Endometrial microvascular endothelial cells (primary cell): ENCODE results near the gene RS1. TPM values are rescaled to one million over a fixed set of nuclear protein-coding genes. Genes with fewer than 3 reads are reported as not detected.

ENCODE experiments used
- in situ Hi-C: cut with HindIII; loops from 2 replicates; pipeline ENCODE4 v1.10.0; 2017; ENCODE audit warnings: low sequenced_read_pairs, low pct_unique_long_range_greater_than_20kb; ENCODE audit errors: inconsistent ontology term
- total RNA-seq: library from RNA; depleted of rRNA; stranded (reverse); fragments of >200 nt; gene quantifications from one replicate; pipeline ENCODE4 v1.2.3, GENCODE V29; 2015; ENCODE audit errors: inconsistent ontology term

The RS1 gene
- not detected for total RNA-seq

DNA sequence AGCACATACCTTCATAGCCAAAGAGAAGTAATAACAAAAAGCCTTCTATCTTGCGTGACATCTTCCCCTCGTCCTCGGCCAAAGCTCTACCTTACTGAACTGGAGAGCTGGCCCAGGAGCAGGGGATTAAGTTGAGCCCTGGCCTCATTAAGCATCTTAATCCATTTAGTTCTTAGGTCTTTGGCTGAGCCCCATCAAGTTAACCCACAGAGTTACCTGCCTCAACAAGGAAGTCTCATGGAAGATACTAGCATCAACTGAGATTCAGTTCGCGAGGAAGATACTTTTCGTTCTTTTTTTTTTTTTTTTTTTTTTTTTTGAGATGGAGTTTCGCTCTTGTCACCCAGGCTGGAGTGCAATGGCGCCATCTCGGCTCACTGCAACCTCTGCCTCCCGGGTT, at the start of gene RS1:
Gene RS1 (minus strand): TSS at position 101 of the 400 bp plus-strand sequence. CDS start 40 bp downstream, at position 61.
- in situ Hi-C loops, result no loop called here

DNA sequence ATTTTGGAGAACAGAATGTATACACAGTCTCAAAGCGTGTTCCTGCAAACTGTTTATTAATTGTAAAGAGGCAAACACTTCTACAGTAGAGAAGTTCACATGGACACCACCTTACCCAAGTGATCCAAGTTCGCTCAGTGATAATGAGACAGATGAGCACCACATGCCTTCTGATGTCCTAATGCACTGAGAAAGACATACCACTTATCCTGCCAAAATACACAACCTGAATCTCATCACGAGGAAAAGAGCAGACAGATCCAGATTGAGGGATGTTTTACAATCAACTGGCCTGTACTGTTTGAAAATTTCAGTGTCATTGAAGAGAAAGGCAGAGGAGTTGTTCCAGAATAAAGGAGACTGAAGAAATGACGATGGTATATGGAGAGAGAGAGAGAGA, 47.9 kb upstream of the RS1 start:
- in situ Hi-C loops, result no loop called here

DNA sequence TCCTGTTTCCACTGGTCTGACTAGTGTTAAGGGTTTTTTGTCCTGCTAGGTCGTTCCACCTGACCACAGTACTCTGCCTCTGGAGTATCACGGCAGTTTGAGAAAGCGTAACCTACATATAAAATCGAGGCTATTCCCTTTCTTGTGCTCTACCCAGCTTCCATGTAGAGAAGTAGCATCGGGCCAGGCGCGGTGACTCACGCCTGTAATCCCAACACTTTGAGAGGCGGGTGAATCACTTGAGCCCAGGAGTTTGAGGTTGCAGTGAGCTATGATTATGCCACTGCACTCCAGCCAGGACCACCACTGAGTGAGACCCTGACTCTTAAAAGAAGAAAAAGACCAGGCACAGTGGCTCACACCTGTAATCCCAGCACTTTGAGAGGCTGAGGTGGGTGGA, 43.0 kb upstream of the RS1 start:
- in situ Hi-C loops, result no loop called here

DNA sequence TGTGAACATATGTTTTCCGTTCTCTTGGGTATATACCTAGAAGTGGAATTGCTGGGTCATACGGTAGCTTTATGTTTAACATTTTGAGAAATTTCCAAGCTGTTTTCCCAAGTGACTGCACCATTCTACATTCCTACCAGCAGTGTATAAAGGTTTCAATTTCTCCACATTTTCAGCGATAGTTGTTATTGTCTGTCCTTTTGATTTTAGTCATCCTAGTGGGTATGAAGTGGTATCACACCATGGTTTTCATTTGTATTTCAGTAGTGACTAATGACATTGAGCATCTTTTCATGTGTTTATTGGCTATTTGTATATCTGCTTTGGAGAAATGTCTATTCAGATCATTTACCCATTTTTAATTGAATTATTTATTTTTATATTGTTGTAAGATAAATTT, 37.9 kb upstream of the RS1 start:
- in situ Hi-C loops, result no loop called here

DNA sequence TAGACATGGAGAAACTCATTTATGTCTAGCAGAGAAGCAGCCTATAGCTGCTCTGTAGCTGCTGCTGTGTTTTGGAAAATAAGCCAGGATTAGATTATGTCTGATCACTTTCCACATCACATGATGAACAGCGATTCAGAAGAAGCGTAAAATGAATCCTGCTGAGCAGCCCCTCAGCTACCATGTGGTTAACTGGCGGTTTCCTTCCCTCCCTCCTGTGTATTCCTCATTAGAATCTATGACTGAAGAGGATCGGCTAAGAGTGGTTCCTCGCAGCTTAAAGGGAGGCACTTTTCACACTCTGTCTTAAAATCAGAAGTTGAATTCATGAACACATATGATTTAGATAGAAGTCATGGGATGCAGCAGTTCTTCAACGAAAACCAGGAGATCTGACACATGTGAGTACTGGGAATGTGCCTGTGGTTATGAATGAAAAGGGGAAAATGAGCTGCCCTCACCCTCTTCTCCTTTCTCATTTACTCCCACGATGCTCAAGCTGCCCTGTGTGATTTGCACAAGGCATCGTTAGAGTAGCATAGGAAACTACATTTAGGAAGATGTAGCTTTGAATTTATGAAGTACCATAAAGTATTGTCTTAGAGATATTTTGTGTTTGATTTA, 35.6 kb upstream of the RS1 start, which contains the start of gene PPEF1:
Gene PPEF1 (plus strand): TSS at position 220 of the 624 bp plus-strand sequence. CDS start 136 bp downstream, at position 356.
- in situ Hi-C loops, result no loop called here

DNA sequence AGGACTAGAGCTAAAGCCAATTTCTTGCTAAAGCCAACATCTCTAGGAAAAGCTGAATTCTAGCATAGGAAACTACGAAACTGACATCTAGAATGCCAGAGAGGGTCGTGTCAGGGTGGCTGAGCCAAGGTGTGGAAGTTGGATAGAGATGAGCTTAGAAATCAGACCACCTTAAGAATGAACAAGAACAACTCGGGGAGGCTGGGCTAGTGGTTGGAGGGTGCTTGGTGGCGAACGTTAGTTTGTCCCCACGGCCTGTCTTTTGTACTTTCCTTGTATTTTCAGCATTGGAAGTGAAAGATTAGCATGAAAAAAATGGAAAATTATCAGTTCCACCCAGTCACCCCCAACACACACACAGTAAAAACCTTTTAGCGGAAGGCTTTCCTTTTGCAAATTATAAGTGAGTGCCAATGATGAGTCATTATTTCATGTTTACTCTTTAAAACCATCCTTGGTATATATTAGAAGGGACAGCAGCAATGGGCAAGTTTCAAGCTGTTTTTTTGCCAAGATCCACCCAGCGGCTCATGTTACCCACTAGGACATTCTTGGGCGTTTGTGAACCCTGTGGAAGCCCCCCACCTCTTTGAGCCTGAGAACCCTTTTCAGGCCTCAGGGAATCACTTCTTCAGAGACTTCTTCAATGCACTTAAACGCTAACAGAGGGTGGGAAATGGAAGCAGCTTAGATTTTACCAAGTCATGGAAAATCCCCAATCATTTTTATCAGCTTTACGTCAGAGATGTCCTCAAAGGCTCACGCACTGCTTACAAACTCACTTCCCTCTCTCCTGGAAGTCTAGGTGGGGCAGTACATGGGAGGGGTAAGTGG, 30.7 kb upstream of the RS1 start:
- in situ Hi-C loops, result no loop called here

DNA sequence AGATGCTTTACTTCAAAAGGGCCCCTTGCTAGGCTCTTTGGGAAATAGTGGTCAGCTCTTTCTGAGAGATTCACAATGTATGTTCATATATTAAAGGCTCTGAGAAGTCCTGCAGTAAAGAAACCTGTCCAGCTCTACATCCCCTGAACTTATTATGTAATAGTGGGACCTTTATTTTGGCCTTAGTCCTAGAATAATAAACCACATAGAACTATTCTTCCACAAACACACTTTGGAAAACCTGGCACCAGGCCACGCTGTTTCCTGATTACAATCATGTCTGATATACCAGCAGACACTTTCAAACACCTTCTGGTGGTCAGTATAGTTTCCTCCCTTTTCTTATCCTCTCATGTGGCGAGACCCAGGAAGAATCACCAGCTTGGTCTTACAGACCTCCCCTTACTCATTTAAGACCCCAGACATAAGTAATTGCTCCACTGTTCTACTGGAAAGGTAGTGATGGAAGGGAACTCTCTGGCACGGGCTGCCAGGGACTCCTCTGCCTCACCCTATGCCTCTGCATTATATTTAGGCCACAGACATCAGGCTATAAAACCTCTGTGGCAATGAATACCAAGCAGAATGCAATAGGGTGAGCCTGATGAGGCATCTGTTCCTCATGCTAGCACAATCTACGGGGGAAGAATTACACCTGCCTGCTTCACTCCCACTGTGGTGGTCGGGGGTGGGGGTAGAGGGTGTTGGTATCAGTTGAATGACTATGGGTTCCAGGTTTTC, 29.9 kb upstream of the RS1 start:
- in situ Hi-C loops, result no loop called here

DNA sequence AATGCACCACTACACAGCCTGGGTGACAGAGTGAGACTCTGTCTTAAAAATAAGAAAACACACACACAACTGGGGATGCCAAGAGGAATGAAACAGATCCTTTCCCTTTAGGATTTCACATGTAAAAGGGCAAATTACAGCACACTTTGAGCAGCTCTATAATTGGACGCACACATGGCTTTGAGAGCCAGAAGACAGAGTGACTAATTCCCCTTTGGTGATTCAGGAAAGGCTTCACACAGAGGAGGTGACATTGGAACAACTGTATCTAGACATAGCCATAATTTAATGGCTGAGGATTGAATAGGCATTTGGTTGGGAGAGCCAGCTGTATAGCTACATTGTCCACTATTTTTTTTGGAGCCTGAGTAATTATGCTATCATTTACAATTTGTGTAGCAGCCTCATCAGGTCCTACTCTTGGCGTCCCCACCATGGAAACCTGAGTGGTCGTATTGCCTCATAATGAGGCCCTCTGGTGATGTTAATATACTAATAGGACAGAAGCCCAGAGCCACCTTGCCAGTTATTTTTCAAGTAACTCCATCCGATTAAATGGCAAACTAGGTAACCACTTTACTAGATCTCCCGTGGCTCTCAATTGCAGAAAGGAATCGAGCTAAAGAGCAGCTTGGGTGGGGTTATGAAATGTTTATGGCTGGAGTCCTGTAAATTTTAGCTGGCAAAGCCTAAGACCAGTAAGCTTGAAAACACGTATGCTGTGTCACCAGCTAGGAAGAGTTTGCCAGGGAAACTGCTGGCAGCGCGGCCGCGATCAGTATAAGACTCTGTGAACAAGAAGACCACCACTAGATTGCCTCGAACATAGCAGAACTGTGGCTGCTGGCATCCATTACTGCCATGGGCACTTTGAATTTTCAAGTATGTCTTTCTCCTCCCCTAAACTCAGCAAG, 27.1 kb upstream of the RS1 start:
- in situ Hi-C loops, result no loop called here

DNA sequence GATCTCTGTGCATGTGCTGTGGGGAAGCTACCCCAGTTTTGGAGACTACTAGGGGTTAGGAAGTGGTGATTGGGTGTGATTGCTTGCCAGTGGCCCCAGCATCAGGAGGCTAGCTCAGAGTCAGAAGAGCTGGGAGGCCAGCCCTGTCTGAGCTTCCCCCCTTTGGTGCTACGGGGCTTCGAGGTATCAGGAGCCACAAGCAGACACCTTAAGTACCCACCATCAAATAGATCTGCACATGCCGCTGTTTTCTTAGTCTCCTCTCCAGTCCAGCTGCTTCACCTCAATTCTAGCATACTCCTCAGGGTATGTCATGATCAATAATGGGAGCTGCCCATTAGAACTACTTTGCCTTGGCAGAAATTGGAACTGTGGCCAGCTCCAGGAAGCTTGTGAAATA, 24.7 kb upstream of the RS1 start:
- in situ Hi-C loops, result no loop called here

DNA sequence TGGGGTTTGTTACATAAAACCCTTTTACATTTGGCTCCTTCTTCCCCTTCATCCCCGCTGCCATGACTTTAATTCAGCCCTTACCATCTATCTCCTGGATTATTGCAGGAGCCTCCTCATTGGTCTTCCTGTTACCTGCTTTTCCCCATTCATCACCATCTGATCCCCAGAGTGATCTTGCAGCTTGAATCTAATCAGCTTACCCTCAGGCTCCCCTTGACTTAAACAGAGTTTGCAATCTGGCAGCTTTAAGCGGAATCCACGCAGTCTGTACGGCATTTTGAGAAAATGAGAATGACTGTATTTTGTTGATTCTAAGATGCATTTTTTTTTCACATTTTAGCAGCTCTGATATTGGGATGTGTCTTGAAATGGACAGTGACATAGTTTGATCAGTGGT, 20.6 kb upstream of the RS1 start:
- in situ Hi-C loops, result no loop called here

DNA sequence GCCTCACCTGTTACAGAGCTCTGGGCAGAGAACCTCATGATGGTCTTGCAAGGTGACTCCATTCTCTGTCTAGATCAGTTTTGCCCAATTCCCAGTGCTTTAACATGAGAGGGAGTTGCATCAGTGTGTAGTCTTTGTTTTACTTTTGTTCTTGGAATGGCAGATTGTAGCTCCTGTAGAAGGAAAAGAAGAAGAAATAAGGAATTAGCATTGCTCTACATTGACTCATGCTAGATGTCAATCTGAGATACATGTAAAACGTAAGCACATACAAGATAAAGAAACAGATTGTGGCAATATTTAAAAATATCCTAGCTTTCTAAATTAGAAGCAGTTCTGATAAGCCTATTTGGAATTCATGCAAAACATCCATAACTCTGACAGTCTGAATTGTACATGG, 19.5 kb upstream of the RS1 start:
- in situ Hi-C loops, result no loop called here

DNA sequence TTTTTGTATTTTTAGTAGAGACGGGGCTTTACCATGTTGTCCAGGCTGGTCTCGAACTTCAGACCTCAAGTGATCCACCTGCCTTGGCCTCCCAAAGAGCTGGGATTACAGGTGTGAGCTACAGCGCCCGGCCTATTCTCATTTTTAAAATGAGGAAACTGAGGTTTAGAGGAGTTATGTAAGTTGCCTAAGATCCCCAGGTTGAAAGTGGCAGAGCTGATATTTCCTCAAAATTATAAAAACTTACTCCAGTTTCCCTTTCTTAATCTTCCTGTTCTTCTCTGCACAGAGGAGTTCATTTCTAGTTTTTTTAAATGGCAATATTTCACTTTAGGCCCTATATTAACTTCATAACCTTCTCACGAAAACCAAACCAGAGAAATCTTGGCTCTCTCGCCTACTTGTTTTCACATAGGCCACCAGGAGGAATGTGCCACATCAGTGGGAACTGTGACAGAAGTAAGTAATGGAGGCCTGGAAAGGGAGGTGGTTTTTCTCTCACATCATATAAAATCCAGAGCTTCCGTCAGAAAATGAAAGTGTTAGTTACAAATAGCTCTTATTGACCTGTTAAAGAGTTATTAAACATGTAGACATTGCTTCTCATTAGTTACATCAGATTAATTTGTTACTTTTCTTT, 16.1 kb upstream of the RS1 start:
- in situ Hi-C loops, result no loop called here

DNA sequence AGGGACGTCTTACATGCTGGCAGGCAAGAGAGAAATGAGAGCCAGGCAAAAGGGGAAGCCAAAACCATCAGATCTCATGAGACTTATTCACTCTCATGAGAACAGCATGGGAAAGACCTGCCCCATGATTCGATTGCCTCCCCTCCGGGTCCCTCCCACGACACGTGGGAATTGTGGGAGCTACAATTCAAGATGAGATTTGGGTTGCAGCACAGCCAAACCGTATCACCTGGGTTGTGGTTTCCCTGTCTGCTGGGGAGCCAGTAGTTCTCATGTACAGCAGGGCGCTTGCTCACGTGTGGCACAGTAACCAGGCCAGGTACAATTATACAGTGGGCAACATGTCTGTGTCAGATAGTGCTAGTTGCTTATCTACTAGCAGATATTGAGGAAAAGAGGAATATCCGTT, 11.1 kb upstream of the RS1 start:
- in situ Hi-C loops, result no loop called here

DNA sequence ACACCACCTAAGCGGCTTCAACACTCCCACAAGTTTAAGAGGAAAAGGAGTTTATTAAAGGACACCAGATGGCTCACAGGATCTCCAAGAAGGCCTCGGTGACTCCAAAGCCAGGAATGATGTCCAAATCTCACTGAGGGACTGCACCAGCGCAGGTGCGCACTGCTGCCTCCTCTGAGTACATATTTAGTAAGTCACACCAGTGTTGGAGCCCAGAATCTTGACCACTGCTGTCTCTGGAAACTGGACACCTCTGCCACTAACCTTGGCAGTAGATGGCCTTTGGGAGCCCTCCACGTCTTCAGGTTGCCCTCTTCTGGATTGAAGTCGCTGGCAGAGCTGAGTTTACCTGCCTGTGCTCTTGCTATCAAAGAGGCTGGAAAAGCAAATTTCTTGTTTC, 10.1 kb upstream of the RS1 start:
- in situ Hi-C loops, result no loop called here

DNA sequence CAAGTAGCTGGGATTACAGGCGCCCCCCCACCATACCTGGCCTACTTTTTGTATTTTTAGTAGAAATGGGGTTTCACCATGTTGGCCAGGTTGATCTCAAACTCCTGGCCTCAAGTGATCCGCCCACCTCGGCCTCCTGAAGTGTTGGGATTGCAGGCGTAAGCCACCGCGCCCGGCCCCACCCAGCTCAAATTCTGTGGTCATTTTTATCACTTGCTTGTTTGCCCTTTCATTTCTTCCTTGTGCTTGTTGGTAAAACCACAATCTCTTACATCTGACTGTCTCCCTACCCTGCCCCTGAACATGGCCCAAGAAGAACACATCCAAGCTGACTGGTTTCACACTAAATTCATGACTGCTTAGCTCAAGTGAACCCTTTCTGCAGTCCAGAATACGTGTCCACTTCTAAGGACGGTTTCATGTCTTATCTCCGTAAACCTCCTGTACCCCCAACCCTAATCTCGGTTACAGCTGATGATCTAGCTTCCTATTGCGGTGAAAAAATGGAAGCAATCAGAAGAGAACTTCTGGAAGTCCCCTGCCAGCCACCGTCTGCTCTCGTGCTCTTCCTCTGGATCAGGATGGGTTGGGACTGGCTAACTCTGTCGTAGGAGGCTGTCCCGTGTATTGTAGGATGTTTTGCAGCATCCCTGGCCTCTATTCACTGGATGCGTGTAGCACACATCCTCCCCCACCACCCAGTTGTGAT, 5.4 kb upstream of the RS1 start:
- in situ Hi-C loops, result no loop called here

DNA sequence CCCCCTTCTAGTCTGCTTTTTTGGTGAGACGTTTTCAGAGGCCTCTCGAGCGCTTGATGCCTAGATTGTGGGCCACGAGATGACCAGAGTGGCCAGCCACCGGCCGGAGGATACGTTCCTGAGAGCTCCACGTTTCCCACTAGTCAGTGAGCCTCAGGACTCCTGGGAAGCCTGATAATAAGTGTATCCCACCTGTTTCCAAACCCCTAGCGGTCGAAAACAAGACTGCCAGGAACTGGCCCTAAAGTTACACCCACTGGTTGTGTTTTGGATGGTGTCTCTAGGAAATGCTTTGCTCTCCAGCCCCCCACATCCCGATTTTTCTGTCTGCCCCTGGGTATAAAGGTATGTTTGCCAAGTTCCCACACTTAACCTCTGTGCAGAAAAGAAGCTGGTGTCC, 4.6 kb upstream of the RS1 start:
- in situ Hi-C loops, result no loop called here

DNA sequence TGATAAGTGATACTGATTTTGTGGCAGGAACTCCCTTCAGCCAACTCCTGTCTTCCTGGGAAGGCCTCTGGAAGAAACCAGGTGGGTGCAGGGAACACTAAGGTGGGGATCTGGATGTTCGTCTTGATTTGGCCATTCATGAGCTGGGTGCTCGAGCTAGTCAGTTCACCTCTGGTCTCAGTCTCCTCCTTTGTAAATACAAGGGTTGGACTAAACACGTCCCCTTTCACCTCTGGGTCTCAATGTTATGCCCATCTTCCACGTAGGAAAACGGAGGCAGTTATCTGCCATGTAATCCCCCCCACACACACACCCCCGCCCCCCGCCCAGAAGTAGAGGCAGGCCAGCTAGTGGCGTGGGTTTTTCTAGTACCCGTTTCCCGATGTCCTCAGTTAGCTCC, 4.1 kb upstream of the RS1 start:
- in situ Hi-C loops, result no loop called here
